Fibroblast of pulmonary artery (primary cell): ENCODE results near the gene U2AF1L4.

Experiments
- DNase-seq: peaks from one replicate; pipeline ENCODE4 v3.0.0-alpha.2; 2010; ENCODE audit warnings: low read depth
- H3K4me3 ChIP-seq: replicated peaks from 2 replicates; pipeline ENCODE4 v1.5.1; 2011; ENCODE audit warnings: low read depth, mild to moderate bottlenecking, control low read depth, low read length, moderate library complexity
- TF ChIP-seq, protein P1 (sequence below): IDR thresholded peaks from 2 replicates; pipeline ENCODE4 v1.5.1; 2011; ENCODE audit warnings: mild to moderate bottlenecking, control low read depth, low read length, inconsistent platforms; ENCODE audit errors: missing control alignments

Gene U2AF1L4

DNA sequence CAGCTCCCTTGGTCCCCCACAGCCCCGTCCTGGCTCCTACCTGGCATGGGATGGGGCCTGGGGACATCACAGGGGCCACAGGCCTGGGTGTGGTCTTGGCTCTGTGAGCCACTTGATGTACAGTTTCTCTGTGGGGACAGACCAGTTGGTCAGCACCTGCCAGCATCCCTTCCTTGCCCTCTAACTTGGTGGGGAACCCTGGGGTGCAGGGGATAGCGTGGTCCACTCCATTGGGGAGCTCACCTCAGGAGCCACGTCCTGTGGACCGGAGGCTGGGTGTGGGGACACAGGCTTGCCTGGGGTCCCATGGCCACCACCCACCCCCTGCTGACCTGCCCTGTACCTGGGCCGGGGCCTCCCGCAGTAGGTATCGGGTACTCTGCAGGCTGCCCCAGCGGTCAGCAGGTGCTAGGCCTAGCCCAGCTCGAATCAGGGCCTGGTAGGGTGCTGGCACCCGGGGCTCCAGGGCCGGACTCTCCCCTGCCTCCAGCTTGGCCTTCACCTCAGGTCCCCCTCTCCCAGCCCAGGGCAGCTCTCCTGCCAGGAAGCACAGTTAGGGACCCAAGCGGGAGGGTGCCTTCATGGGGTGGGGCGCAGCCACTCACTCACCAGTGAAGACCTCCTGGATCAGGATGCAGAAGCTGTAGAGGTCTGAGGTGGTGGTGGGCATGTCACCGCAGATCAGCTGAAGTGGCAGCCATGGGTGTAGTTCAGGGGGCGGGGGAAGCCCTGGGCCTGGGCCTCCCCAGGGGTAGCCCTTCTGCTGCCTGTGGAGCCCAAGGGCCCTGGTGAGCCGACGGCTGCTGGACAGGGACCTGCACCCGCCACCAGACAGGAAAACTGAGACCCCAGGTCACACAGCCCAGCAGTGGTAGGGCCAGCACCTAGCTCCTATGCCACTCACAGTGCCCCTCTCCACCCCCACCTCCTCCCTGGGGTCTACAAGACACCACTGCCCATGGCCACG lies 45.0 kb upstream of the U2AF1L4 start:
- TF ChIP-seq, protein P1, sequence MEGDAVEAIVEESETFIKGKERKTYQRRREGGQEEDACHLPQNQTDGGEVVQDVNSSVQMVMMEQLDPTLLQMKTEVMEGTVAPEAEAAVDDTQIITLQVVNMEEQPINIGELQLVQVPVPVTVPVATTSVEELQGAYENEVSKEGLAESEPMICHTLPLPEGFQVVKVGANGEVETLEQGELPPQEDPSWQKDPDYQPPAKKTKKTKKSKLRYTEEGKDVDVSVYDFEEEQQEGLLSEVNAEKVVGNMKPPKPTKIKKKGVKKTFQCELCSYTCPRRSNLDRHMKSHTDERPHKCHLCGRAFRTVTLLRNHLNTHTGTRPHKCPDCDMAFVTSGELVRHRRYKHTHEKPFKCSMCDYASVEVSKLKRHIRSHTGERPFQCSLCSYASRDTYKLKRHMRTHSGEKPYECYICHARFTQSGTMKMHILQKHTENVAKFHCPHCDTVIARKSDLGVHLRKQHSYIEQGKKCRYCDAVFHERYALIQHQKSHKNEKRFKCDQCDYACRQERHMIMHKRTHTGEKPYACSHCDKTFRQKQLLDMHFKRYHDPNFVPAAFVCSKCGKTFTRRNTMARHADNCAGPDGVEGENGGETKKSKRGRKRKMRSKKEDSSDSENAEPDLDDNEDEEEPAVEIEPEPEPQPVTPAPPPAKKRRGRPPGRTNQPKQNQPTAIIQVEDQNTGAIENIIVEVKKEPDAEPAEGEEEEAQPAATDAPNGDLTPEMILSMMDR = no peak
- DNase-seq = no peak
- no peak overlapping the region for H3K4me3 ChIP-seq

GRCh38 chr19:35789195-35789977 lies 44.2 kb upstream of the U2AF1L4 start:
- DNase-seq = no peak
- TF ChIP-seq, protein P1 = no peak
- H3K4me3 ChIP-seq = no peak overlapping the region

- H3K4me3 ChIP-seq = no peak overlapping the region
- TF ChIP-seq, protein P1 = no peak
- DNase-seq = no peak
These were observed 43.2 kb upstream of the U2AF1L4 start for GRCh38 chr19:35788205-35788960.

DNA sequence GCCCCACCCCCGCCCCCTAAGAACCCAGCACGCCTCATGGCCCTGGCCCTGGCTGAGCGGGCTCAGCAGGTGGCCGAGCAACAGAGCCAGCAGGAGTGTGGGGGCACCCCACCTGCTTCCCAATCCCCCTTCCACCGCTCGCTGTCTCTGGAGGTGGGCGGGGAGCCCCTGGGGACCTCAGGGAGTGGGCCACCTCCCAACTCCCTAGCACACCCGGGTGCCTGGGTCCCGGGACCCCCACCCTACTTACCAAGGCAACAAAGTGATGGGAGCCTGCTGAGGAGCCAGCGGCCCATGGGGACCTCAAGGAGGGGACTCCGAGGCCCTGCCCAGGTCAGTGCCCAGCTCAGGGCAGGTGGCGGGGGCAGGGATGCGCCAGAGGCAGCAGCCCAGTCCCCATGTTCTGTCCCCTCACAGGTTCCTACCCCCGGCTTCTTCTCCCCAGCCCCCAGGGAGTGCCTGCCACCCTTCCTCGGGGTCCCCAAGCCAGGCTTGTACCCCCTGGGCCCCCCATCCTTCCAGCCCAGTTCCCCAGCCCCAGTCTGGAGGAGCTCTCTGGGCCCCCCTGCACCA lies 42.1 kb upstream of the U2AF1L4 start:
- TF ChIP-seq, protein P1 = no peak
- no peak overlapping the region for H3K4me3 ChIP-seq
- no peak for DNase-seq

DNA sequence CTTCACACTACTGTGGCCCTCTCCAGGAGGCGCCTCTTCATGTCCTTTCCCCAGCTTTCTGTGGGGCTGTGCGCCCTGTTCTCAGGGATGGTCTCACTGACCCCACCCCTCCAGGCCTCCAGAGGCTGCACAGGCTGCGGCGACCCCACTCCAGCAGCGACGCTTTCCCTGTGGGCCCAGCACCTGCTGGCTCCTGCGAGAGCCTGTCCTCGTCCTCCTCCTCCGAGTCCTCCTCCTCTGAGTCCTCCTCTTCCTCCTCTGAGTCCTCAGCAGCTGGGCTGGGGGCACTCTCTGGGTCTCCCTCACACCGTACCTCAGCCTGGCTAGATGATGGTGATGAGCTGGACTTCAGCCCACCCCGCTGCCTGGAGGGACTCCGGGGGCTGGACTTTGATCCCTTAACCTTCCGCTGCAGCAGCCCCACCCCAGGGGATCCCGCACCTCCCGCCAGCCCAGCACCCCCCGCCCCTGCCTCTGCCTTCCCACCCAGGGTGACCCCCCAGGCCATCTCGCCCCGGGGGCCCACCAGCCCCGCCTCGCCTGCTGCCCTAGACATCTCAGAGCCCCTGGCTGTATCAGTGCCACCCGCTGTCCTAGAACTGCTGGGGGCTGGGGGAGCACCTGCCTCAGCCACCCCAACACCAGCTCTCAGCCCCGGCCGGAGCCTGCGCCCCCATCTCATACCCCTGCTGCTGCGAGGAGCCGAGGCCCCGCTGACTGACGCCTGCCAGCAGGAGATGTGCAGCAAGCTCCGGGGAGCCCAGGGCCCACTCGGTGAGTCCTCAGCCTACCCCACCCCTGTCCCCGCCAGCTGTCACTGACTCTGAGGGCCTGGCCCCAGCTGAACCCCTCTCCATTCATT lies 41.3 kb upstream of the U2AF1L4 start:
- no peak overlapping the region for H3K4me3 ChIP-seq
- TF ChIP-seq, protein P1 = no peak
- DNase-seq = no peak

- H3K4me3 ChIP-seq = no peak overlapping the region
- TF ChIP-seq, protein P1 = no peak
- DNase-seq = no peak
These were observed 40.1 kb upstream of the U2AF1L4 start for GRCh38 chr19:35785339-35785627.
